Measurements from ENCODE around the gene ALB. TPM values are rescaled to one million over a fixed set of nuclear protein-coding genes. Genes with fewer than 3 reads are reported as not detected.

Gene ALB
- total and polyA plus RNA-seq, 4 donors, result 0.07 to 32.8 (median 4.4) TPM

DNA sequence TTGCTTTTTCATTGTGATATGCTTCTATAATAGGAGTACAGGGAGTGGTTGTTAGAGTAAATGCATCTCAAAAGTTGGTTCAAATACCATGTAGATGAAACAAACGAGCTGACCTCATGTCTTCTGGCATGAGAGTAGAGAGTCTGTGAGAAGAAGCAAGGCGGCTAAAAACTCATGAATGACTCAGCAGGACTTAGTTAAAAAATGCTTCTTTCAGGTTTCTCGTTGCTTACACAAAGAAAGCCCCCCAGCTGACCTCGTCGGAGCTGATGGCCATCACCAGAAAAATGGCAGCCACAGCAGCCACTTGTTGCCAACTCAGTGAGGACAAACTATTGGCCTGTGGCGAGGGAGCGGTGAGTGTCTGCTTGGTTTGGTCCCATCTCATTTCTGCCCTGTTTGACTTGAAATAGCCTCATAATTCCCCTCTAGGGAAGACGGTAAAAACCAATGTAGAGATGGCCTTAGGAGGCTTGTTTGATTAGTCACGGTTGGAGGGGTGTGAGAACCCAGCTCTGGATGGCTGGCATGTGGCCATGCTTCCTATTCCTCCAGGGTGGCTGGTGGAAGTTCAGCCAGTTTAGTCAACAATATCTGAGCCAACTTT, 46.4 kb downstream of the ALB start:
- Histone ChIP-seq H3K4me3 (no peak overlapping the region), H3K27ac (ENCODE audit: low read depth in 1 of 2, low read length in 1 of 2) (no peak overlapping the region), H3K27me3 (ENCODE audit: control insufficient read depth in 3 of 3, insufficient read depth in 3 of 3, low read length in 2 of 3) (no peaks in the 10 kb centered on the region), H3K36me3 (ENCODE audit: control insufficient read depth in 4 of 4, insufficient read depth in 4 of 4, low read length in 4 of 4) (no peaks in the 10 kb centered on the region), H3K9ac (ENCODE audit: insufficient read depth in 1 of 2, low read length in 2 of 2) (no peak overlapping the region), H3K4me1 (ENCODE audit: control insufficient read depth in 5 of 5, insufficient read depth in 5 of 5, low read length in 5 of 5) (no peaks in the 10 kb centered on the region), H3K9me3 (ENCODE audit: control insufficient read depth in 4 of 4, insufficient read depth in 3 of 4, low read length in 3 of 4) (peaks cover 0 to 1% (median 0%) of the 10 kb centered on the region in 4 donors)
- 67 to 77% methylated on average over 9 of the region's 9 CpGs for WGBS, 2 donors
- peak; percentile 41 for ATAC-seq (ENCODE audit: insufficient read depth, low FRiP score)
- TF ChIP-seq, protein P1, sequence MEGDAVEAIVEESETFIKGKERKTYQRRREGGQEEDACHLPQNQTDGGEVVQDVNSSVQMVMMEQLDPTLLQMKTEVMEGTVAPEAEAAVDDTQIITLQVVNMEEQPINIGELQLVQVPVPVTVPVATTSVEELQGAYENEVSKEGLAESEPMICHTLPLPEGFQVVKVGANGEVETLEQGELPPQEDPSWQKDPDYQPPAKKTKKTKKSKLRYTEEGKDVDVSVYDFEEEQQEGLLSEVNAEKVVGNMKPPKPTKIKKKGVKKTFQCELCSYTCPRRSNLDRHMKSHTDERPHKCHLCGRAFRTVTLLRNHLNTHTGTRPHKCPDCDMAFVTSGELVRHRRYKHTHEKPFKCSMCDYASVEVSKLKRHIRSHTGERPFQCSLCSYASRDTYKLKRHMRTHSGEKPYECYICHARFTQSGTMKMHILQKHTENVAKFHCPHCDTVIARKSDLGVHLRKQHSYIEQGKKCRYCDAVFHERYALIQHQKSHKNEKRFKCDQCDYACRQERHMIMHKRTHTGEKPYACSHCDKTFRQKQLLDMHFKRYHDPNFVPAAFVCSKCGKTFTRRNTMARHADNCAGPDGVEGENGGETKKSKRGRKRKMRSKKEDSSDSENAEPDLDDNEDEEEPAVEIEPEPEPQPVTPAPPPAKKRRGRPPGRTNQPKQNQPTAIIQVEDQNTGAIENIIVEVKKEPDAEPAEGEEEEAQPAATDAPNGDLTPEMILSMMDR (IDR thresholded peaks at IDR 0.05; ENCODE audit: control extremely low read depth, extremely low read depth), result no peak
- no peak for DNase-seq

DNA sequence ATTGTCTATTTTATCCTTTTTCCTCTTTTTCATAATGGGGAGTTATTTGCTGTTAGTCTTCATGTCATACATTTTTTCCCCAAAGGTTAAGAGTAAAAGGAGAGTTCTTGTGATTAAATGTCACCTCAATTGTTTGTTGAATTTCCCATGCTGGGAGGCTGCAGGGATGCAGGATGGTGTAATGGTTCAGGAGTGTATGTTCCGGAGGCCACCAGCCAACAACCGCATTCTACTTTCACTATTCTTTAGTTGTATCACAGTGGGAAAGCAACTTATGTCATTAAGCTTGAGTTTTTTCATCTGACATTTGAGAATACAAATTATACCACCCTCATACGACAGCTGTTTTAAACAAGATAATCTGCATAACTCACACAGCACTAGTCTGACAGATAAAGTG, 47.3 kb downstream of the ALB start:
- Histone ChIP-seq H3K36me3 (ENCODE audit: control insufficient read depth in 4 of 4, insufficient read depth in 4 of 4, low read length in 4 of 4) (no peaks in the 10 kb centered on the region), H3K27me3 (ENCODE audit: control insufficient read depth in 3 of 3, insufficient read depth in 3 of 3, low read length in 2 of 3) (no peaks in the 10 kb centered on the region), H3K4me1 (ENCODE audit: control insufficient read depth in 5 of 5, insufficient read depth in 5 of 5, low read length in 5 of 5) (no peaks in the 10 kb centered on the region), H3K27ac (ENCODE audit: low read depth in 1 of 2, low read length in 1 of 2) (no peak overlapping the region), H3K4me3 (no peak overlapping the region), H3K9ac (ENCODE audit: insufficient read depth in 1 of 2, low read length in 2 of 2) (no peak overlapping the region), H3K9me3 (ENCODE audit: control insufficient read depth in 4 of 4, insufficient read depth in 3 of 4, low read length in 3 of 4) (no peaks in the 10 kb centered on the region)
- ATAC-seq (ENCODE audit: insufficient read depth, low FRiP score), result no peak
- peak in 1 of 3 donors; percentile 11 for DNase-seq
- TF ChIP-seq, protein P1 (IDR thresholded peaks at IDR 0.05; ENCODE audit: control extremely low read depth, extremely low read depth), result no peak
- 63 to 76% methylated on average over 3 of the region's 3 CpGs for WGBS, 2 donors

DNA sequence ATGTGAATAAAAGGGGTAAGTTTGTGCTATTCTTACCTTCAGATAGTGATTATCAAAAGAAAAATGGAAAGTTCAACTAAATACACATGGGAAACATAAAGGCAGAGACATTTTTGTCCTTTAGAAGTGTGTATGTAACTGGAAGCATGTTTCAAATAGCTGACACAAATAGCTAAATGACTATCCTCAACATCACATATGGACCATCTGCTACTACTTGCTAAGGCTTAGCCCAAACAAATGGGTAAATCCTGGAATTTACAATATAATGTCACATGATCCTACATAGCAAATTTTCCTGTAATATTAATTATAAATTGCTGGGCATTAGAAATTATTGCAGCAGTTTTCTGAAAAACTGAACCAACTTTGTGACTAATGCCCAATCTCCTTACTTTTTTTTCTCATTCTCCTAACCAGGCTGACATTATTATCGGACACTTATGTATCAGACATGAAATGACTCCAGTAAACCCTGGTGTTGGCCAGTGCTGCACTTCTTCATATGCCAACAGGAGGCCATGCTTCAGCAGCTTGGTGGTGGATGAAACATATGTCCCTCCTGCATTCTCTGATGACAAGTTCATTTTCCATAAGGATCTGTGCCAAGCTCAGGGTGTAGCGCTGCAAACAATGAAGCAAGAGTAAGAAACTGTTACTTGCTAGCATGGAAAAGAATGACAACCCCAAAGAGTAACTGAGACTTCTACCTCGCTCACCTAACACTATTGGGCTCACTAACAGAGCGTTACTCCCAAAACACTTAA, 48.1 kb downstream of the ALB start:
- Histone ChIP-seq H3K27me3 (ENCODE audit: control insufficient read depth in 3 of 3, insufficient read depth in 3 of 3, low read length in 2 of 3) (no peaks in the 10 kb centered on the region), H3K36me3 (ENCODE audit: control insufficient read depth in 4 of 4, insufficient read depth in 4 of 4, low read length in 4 of 4) (no peaks in the 10 kb centered on the region), H3K9ac (ENCODE audit: insufficient read depth in 1 of 2, low read length in 2 of 2) (no peak overlapping the region), H3K4me3 (no peak overlapping the region), H3K27ac (ENCODE audit: low read depth in 1 of 2, low read length in 1 of 2) (no peak overlapping the region), H3K4me1 (ENCODE audit: control insufficient read depth in 5 of 5, insufficient read depth in 5 of 5, low read length in 5 of 5) (no peaks in the 10 kb centered on the region), H3K9me3 (ENCODE audit: control insufficient read depth in 4 of 4, insufficient read depth in 3 of 4, low read length in 3 of 4) (no peaks in the 10 kb centered on the region)
- 92% methylated on average over 4 of the region's 4 CpGs for WGBS, 2 donors
- TF ChIP-seq, protein P1 (IDR thresholded peaks at IDR 0.05; ENCODE audit: control extremely low read depth, extremely low read depth), result no peak
- ATAC-seq (ENCODE audit: insufficient read depth, low FRiP score), result no peak
- DNase-seq, result peak in 1 of 3 donors; percentile 13
